H9 (cell line): Measurements from ENCODE around the gene KCNAB1. TPM values are rescaled to one million over a fixed set of nuclear protein-coding genes. Genes with fewer than 3 reads are reported as not detected.

Experiments used
- DNase-seq: peaks from one replicate; pipeline ENCODE4 v3.0.0-alpha.2; 2017
- H2AFZ ChIP-seq: one replicate; pipeline ENCODE4 v1.6.1; 2013; ENCODE audit warnings: mild to moderate bottlenecking, low read length, control low read depth, moderate library complexity
- H2AK5ac ChIP-seq: 2 replicates; pipeline ENCODE4 v1.6.1; 2013; ENCODE audit warnings: low read length, control low read depth, mixed read lengths; ENCODE audit not compliant: insufficient read length
- H2BK120ac ChIP-seq: one replicate; pipeline ENCODE4 v1.6.1; 2013; ENCODE audit warnings: low read depth, mild to moderate bottlenecking, low read length, control low read depth, inconsistent platforms; ENCODE audit not compliant: poor library complexity, severe bottlenecking
- H2BK12ac ChIP-seq: 2 replicates; pipeline ENCODE4 v1.6.1; 2013; ENCODE audit warnings: low read length, control low read depth, mixed read lengths, low read depth; ENCODE audit not compliant: insufficient read length
- H2BK15ac ChIP-seq: 2 replicates; pipeline ENCODE4 v1.6.1; 2013; ENCODE audit warnings: low read depth, low read length, control low read depth
- H2BK20ac ChIP-seq: one replicate; pipeline ENCODE4 v1.6.1; 2013; ENCODE audit warnings: low read depth, mild to moderate bottlenecking, low read length, control low read depth, inconsistent platforms; ENCODE audit not compliant: poor library complexity, severe bottlenecking
- H2BK5ac ChIP-seq: 2 replicates; pipeline ENCODE4 v1.6.1; 2013; ENCODE audit warnings: low read length, control low read depth, mixed read lengths; ENCODE audit not compliant: insufficient read length
- H3K14ac ChIP-seq: 2 replicates; pipeline ENCODE4 v1.6.1; 2013; ENCODE audit warnings: low read length, control low read depth; ENCODE audit not compliant: insufficient read depth
- H3K18ac ChIP-seq: 2 replicates; pipeline ENCODE4 v1.6.1; 2013; ENCODE audit warnings: low read depth, mild to moderate bottlenecking, mixed read lengths, low read length, control low read depth; ENCODE audit not compliant: insufficient read length
- H3K23ac ChIP-seq: 2 replicates; pipeline ENCODE4 v1.6.1; 2013; ENCODE audit warnings: low read length, control low read depth, mixed read lengths, low read depth; ENCODE audit not compliant: insufficient read length
- H3K23me2 ChIP-seq: 2 replicates; pipeline ENCODE4 v1.6.1; 2013; ENCODE audit warnings: low read depth, mild to moderate bottlenecking, mixed read lengths, low read length, control low read depth; ENCODE audit not compliant: insufficient read length, poor library complexity, severe bottlenecking
- H3K27ac ChIP-seq: 2 replicates; pipeline ENCODE4 v1.5.1; 2013; ENCODE audit warnings: low read length, control low read depth, mixed read lengths, low read depth; ENCODE audit not compliant: insufficient read length
- H3K27me3 ChIP-seq: 2 replicates; pipeline ENCODE4 v1.6.1; 2013; ENCODE audit warnings: low read length, control low read depth, inconsistent platforms; ENCODE audit not compliant: insufficient read depth
- H3K4ac ChIP-seq: 2 replicates; pipeline ENCODE4 v1.6.1; 2013; ENCODE audit warnings: low read depth, mild to moderate bottlenecking, control low read depth, inconsistent platforms, low read length, moderate library complexity
- H3K4me1 ChIP-seq: 2 replicates; pipeline ENCODE4 v1.6.1; 2013; ENCODE audit warnings: low read length, control low read depth, inconsistent platforms; ENCODE audit not compliant: insufficient read depth
- H3K4me2 ChIP-seq: 2 replicates; pipeline ENCODE4 v1.6.1; 2013; ENCODE audit warnings: low read length, control low read depth, mixed read lengths; ENCODE audit not compliant: insufficient read length, insufficient read depth
- H3K56ac ChIP-seq: 2 replicates; pipeline ENCODE4 v1.6.1; 2013; ENCODE audit warnings: low read depth, mild to moderate bottlenecking, mixed read lengths, low read length, control low read depth; ENCODE audit not compliant: insufficient read length
- H3K79me1 ChIP-seq: 2 replicates; pipeline ENCODE4 v1.6.1; 2013; ENCODE audit warnings: low read depth, mild to moderate bottlenecking, moderate library complexity, low read length, control low read depth, inconsistent platforms; ENCODE audit not compliant: insufficient read depth, poor library complexity, severe bottlenecking
- H3K79me2 ChIP-seq: 2 replicates; pipeline ENCODE4 v1.6.1; 2013; ENCODE audit warnings: low read length, control low read depth, inconsistent platforms; ENCODE audit not compliant: insufficient read depth
- H3K9ac ChIP-seq: 2 replicates; pipeline ENCODE4 v1.6.1; 2013; ENCODE audit warnings: low read length, control low read depth, mixed read lengths; ENCODE audit not compliant: insufficient read length; ENCODE audit errors: extremely low read depth
- H3K9me3 ChIP-seq: one replicate; pipeline ENCODE4 v1.6.1; 2013; ENCODE audit warnings: low read depth, low read length, inconsistent platforms; ENCODE audit not compliant: control insufficient read depth
- H3T11ph ChIP-seq: one replicate; pipeline ENCODE4 v1.6.1; 2013; ENCODE audit warnings: mild to moderate bottlenecking, low read length, control low read depth, inconsistent platforms
- H4K20me1 ChIP-seq: one replicate; pipeline ENCODE4 v1.6.1; 2013; ENCODE audit not compliant: control insufficient read depth, insufficient read length, insufficient read depth
- H4K5ac ChIP-seq: 2 replicates; pipeline ENCODE4 v1.6.1; 2013; ENCODE audit warnings: low read depth, mild to moderate bottlenecking, mixed read lengths, low read length, control low read depth; ENCODE audit not compliant: insufficient read length
- H4K8ac ChIP-seq: replicated peaks from 2 replicates; pipeline ENCODE4 v1.6.1; 2013; ENCODE audit warnings: low read length, control low read depth, mixed read lengths, low read depth; ENCODE audit not compliant: insufficient read length
- H4K91ac ChIP-seq: 2 replicates; pipeline ENCODE4 v1.6.1; 2013; ENCODE audit warnings: low read depth, mild to moderate bottlenecking, moderate library complexity, mixed read lengths, low read length, control low read depth; ENCODE audit not compliant: insufficient read length
- H3K27ac Mint-ChIP-seq, 3 experiments: 2 replicates in 2 of 3; 3 replicates in 1 of 3; pipeline ENCODE4 v1.8.0; 2020 to 2021; ENCODE audit warnings: mixed read lengths in 3 of 3, mild to moderate bottlenecking in 1 of 3, moderate library complexity in 1 of 3
- H3K27me3 Mint-ChIP-seq: 2 replicates; pipeline ENCODE4 v1.8.0; 2021; ENCODE audit warnings: low read depth, mild to moderate bottlenecking, moderate library complexity, mixed read lengths
- H3K36me3 Mint-ChIP-seq, 3 experiments: 2 replicates in 2 of 3; 3 replicates in 1 of 3; pipeline ENCODE4 v1.8.0; 2020 to 2021; ENCODE audit warnings: low read depth in 3 of 3, mixed read lengths in 3 of 3; ENCODE audit not compliant: insufficient read depth in 1 of 3
- H3K4me1 Mint-ChIP-seq, 2 experiments: 2 replicates each; pipeline ENCODE4 v1.8.0; 2020; ENCODE audit warnings: mixed read lengths in 2 of 2
- H3K4me3 Mint-ChIP-seq, 2 experiments: 2 replicates in 1 of 2; 3 replicates in 1 of 2; pipeline ENCODE4 v1.8.0; 2020 to 2021; ENCODE audit warnings: mild to moderate bottlenecking in 2 of 2, mixed read lengths in 2 of 2, moderate library complexity in 1 of 2
- H3K9me3 Mint-ChIP-seq, 2 experiments: 2 replicates in 1 of 2; 3 replicates in 1 of 2; pipeline ENCODE4 v1.8.0; 2020; ENCODE audit warnings: mild to moderate bottlenecking in 2 of 2, mixed read lengths in 2 of 2, moderate library complexity in 1 of 2
- WGBS: extraction: QIAGEN DNeasy Blood & Tissue Kit; methylation state at CpG from one replicate; pipeline ENCODE4 v1.1.7; 2013; ENCODE audit warnings: missing lambda C conversion rate, low lambda C conversion rate, mixed read lengths; ENCODE audit not compliant: insufficient read length; ENCODE audit errors: extremely low coverage; 5-methylcytosine and 5-hydroxymethylcytosine counted together
- total RNA-seq: library from RNA; stranded (reverse); gene quantifications from 2 replicates; pipeline ENCODE4 v1.2.1, GENCODE V29; 2021
- TF ChIP-seq, protein P1 (sequence below): fragments of 200-600 bp; sonication (generic); conservative IDR thresholded peaks from 3 replicates; pipeline ENCODE4 v1.8.0; 2021; ENCODE audit warnings: antibody characterized with exemption, mild to moderate bottlenecking

KCNAB1 gene
- total RNA-seq, 1 experiment from 2014 or later = 3.7 TPM

DNA sequence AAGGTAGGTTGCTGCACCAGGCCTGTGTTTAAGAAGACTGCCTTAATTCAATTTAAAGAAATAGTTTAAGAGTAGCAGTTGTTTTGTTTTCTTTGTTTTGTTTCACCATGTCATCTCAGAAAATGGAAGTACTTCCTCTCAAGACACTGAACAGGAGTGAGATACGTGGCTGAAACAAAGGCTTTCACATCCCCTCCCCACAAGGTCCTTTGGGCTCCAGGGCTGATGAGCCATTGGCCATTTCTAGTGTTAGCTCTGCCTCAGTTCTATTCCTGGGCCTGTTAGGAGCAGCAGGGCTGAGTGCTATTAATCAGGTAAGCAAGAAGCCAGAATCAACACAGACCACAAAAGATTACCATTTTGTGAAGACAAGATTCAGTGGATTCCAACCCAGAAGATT lies 132.8 kb downstream of the KCNAB1 start:
- H4K8ac ChIP-seq = no peak overlapping the region
- H3K79me1 ChIP-seq = no peaks in the 10 kb centered on the region
- H3K23ac ChIP-seq = no peak overlapping the region
- no peak overlapping the region for H3K4me2 ChIP-seq
- no peak overlapping the region for H4K91ac ChIP-seq
- H3K27ac ChIP-seq = no peak overlapping the region
- H4K5ac ChIP-seq = no peak overlapping the region
- no peak overlapping the region for H2BK5ac ChIP-seq
- no peaks in the 10 kb centered on the region for H3K23me2 ChIP-seq
- H3K4me3 Mint-ChIP-seq = no peak overlapping the region
- H3K14ac ChIP-seq = no peak overlapping the region
- no peaks in the 10 kb centered on the region for H3K9me3 Mint-ChIP-seq
- WGBS = no CpG with 5 or more reads among the region's 1 CpG
- H2BK12ac ChIP-seq = no peak overlapping the region
- H3K27ac Mint-ChIP-seq = no peak overlapping the region
- no peaks in the 10 kb centered on the region for H4K20me1 ChIP-seq
- no peaks in the 10 kb centered on the region for H3K36me3 Mint-ChIP-seq
- H2AK5ac ChIP-seq = no peak overlapping the region
- H3K79me2 ChIP-seq = no peaks in the 10 kb centered on the region
- H3K9me3 ChIP-seq = no peaks in the 10 kb centered on the region
- H3T11ph ChIP-seq = no peak overlapping the region
- H3K27me3 ChIP-seq = no peaks in the 10 kb centered on the region
- H3K56ac ChIP-seq = no peak overlapping the region
- no peak overlapping the region for H2AFZ ChIP-seq
- H2BK15ac ChIP-seq = no peak overlapping the region
- no peak overlapping the region for H3K18ac ChIP-seq
- no peak overlapping the region for H3K9ac ChIP-seq
- DNase-seq = no peak
- TF ChIP-seq, protein P1, sequence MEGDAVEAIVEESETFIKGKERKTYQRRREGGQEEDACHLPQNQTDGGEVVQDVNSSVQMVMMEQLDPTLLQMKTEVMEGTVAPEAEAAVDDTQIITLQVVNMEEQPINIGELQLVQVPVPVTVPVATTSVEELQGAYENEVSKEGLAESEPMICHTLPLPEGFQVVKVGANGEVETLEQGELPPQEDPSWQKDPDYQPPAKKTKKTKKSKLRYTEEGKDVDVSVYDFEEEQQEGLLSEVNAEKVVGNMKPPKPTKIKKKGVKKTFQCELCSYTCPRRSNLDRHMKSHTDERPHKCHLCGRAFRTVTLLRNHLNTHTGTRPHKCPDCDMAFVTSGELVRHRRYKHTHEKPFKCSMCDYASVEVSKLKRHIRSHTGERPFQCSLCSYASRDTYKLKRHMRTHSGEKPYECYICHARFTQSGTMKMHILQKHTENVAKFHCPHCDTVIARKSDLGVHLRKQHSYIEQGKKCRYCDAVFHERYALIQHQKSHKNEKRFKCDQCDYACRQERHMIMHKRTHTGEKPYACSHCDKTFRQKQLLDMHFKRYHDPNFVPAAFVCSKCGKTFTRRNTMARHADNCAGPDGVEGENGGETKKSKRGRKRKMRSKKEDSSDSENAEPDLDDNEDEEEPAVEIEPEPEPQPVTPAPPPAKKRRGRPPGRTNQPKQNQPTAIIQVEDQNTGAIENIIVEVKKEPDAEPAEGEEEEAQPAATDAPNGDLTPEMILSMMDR = no peak
- H2BK120ac ChIP-seq = no peak overlapping the region
- H3K27me3 Mint-ChIP-seq = peaks cover 4% of the 10 kb centered on the region; the same call in 1 of the 2 replicates
- H3K4me1 ChIP-seq = no peaks in the 10 kb centered on the region
- H3K4ac ChIP-seq = no peak overlapping the region
- peaks cover 2 to 5% of the 10 kb centered on the region in 2 experiments for H3K4me1 Mint-ChIP-seq
- no peak overlapping the region for H2BK20ac ChIP-seq
